ENCODE data around the gene VLDLR.

The VLDLR gene

GRCh38 chr9:2623288-2624050, 1.9 kb downstream of the VLDLR start:
- DNase-seq (ENCODE audit: low read depth in 1 of 2, low spot score in 1 of 2): no peak
- TF ChIP-seq GABPA (IDR thresholded peaks at IDR 0.05; ENCODE audit: low read depth) (no peak), SPI1 (IDR thresholded peaks at IDR 0.05; ENCODE audit: borderline replicate concordance, low read depth) (no peak), REST (IDR thresholded peaks at IDR 0.05; ENCODE audit: insufficient replicate concordance, low read depth) (no peak), POLR2AphosphoS5 (IDR thresholded peaks at IDR 0.05; ENCODE audit: low read depth) (no peak), CTCF (IDR thresholded peaks at IDR 0.05; ENCODE audit: insufficient read depth, low read length) (no peak)
- H3K27me3 ChIP-seq (ENCODE audit: insufficient read depth, poor library complexity, severe bottlenecking): no peaks in the 10 kb centered on the region
- peak overlapping the region; percentile 76 for H3K4me3 ChIP-seq (replicated peaks; ENCODE audit: insufficient read depth, low read length)
- peak overlapping the region; percentile 86 for H3K27ac ChIP-seq (replicated peaks)

GRCh38 chr9:2624051-2624682, 2.6 kb downstream of the VLDLR start:
- no peaks in the 10 kb centered on the region for H3K27me3 ChIP-seq (ENCODE audit: insufficient read depth, poor library complexity, severe bottlenecking)
- no peak for DNase-seq (ENCODE audit: low read depth in 1 of 2, low spot score in 1 of 2)
- no peak overlapping the region for H3K27ac ChIP-seq (replicated peaks)
- TF ChIP-seq CTCF (IDR thresholded peaks at IDR 0.05; ENCODE audit: insufficient read depth, low read length): no peak
- TF ChIP-seq GABPA (IDR thresholded peaks at IDR 0.05; ENCODE audit: low read depth): no peak
- no peak for TF ChIP-seq SPI1 (IDR thresholded peaks at IDR 0.05; ENCODE audit: borderline replicate concordance, low read depth)
- TF ChIP-seq POLR2AphosphoS5 (IDR thresholded peaks at IDR 0.05; ENCODE audit: low read depth): no peak
- no peak for TF ChIP-seq REST (IDR thresholded peaks at IDR 0.05; ENCODE audit: insufficient replicate concordance, low read depth)
- H3K4me3 ChIP-seq (replicated peaks; ENCODE audit: insufficient read depth, low read length): no peak overlapping the region

- no peak overlapping the region for H3K27ac ChIP-seq (replicated peaks)
- TF ChIP-seq POLR2AphosphoS5 (IDR thresholded peaks at IDR 0.05; ENCODE audit: low read depth): no peak
- no peak for TF ChIP-seq REST (IDR thresholded peaks at IDR 0.05; ENCODE audit: insufficient replicate concordance, low read depth)
- TF ChIP-seq GABPA (IDR thresholded peaks at IDR 0.05; ENCODE audit: low read depth): no peak
- no peak for TF ChIP-seq SPI1 (IDR thresholded peaks at IDR 0.05; ENCODE audit: borderline replicate concordance, low read depth)
- TF ChIP-seq CTCF (IDR thresholded peaks at IDR 0.05; ENCODE audit: insufficient read depth, low read length): no peak
- no peaks in the 10 kb centered on the region for H3K27me3 ChIP-seq (ENCODE audit: insufficient read depth, poor library complexity, severe bottlenecking)
- H3K4me3 ChIP-seq (replicated peaks; ENCODE audit: insufficient read depth, low read length): no peak overlapping the region
- DNase-seq (ENCODE audit: low read depth in 1 of 2, low spot score in 1 of 2): no peak
Observed at GRCh38 chr9:2625427-2625826, 3.8 kb downstream of the VLDLR start.

All from HL-60 (cell line).